Fibroblast of pulmonary artery (primary cell): ENCODE measurements around the gene MRPL18.

Experiments used
- DNase-seq: peaks from one replicate; pipeline ENCODE4 v3.0.0-alpha.2; 2010; ENCODE audit warnings: low read depth
- H3K4me3 ChIP-seq: replicated peaks from 2 replicates; pipeline ENCODE4 v1.5.1; 2011; ENCODE audit warnings: low read depth, mild to moderate bottlenecking, control low read depth, low read length, moderate library complexity
- CTCF ChIP-seq: IDR thresholded peaks from 2 replicates; pipeline ENCODE4 v1.5.1; 2011; ENCODE audit warnings: mild to moderate bottlenecking, control low read depth, low read length, inconsistent platforms; ENCODE audit errors: missing control alignments

MRPL18 gene

GRCh38 chr6:159777240-159777904 lies 12.9 kb upstream of the MRPL18 start:
- H3K4me3 ChIP-seq: no peak overlapping the region
- TF ChIP-seq CTCF: no peak
- no peak for DNase-seq

GRCh38 chr6:159778131-159778530 lies 12.1 kb upstream of the MRPL18 start:
- no peak for TF ChIP-seq CTCF
- H3K4me3 ChIP-seq: no peak overlapping the region
- no peak for DNase-seq

- DNase-seq: no peak
- no peak for TF ChIP-seq CTCF
Measured at GRCh38 chr6:159778542-159779103, 11.6 kb upstream of the MRPL18 start.

GRCh38 chr6:159788276-159788675 lies 2.0 kb upstream of the MRPL18 start:
- DNase-seq: no peak
- TF ChIP-seq CTCF: no peak
- H3K4me3 ChIP-seq: peak overlapping the region; percentile 96

More at GRCh38 chr6:159778542-159779103, 11.6 kb upstream of the MRPL18 start:
- H3K4me3 ChIP-seq: no peak overlapping the region

- TF ChIP-seq CTCF: no peak
- peak overlapping the region; percentile 96 for H3K4me3 ChIP-seq
- DNase-seq: peak; percentile 37
Measured at GRCh38 chr6:159788753-159789376, 1.4 kb upstream of the MRPL18 start.

GRCh38 chr6:159789377-159790148 lies 704 bp upstream of the MRPL18 start, which contains the start of gene TCP1:
TCP1 (minus strand) TSS chr6:159789602; CDS start chr6:159789468, 134 bp downstream.
- peak within 1 kb of the TSS; percentile 96 for H3K4me3 ChIP-seq
- DNase-seq: peak; percentile 100
- TF ChIP-seq CTCF: no peak
